Stimulated activated naive CD8-positive, alpha-beta T cell treated with anti-CD3 and anti-CD28 coated beads, Interleukin-15, Interleukin-2, amounts not matched to agents 100 ng/mL and 50 ng/mL, for 24 hours (primary cell): ENCODE results near the gene UBR1.
"Not testable (repeated sequence)": the region's sequence is repeated elsewhere in the genome, so short reads cannot be mapped to it uniquely, and the experiment has no call there.

Experiments
- H3K27ac Mint-ChIP-seq: one replicate; pipeline ENCODE4 v1.8.0; 2021; ENCODE audit warnings: mild to moderate bottlenecking, mixed read lengths
- H3K27me3 Mint-ChIP-seq: one replicate; pipeline ENCODE4 v1.8.0; 2021; ENCODE audit warnings: mixed read lengths
- H3K36me3 Mint-ChIP-seq: one replicate; pipeline ENCODE4 v1.8.0; 2021; ENCODE audit warnings: low read depth, mixed read lengths
- H3K4me1 Mint-ChIP-seq: one replicate; pipeline ENCODE4 v1.8.0; 2021; ENCODE audit warnings: low read depth, mixed read lengths
- H3K4me3 Mint-ChIP-seq: one replicate; pipeline ENCODE4 v1.8.0; 2021; ENCODE audit warnings: mild to moderate bottlenecking, mixed read lengths
- H3K9me3 Mint-ChIP-seq: one replicate; pipeline ENCODE4 v1.8.0; 2021; ENCODE audit warnings: mixed read lengths

UBR1 gene

DNA sequence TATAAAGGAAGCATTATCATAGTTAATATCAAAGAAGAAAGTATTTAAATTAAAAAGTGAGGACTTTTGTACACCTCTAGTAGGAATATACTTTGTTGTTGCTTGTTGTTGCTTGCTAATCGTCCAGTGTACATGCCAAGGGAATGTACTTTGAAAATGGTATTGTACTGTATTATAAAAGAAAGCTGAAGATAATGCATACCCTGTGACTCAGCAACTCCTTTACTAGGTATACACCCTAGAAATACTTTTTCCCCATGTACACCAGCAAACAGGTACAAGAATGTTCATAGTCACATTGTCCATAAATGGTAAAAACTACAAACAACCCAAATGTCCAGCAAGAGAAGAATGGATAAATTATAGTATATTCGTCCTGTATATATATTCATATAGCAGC lies 197.3 kb downstream of the UBR1 start:
- Mint-ChIP-seq H3K4me3 (no peak overlapping the region), H3K4me1 (peaks cover 10% of the 10 kb centered on the region), H3K36me3 (peaks cover 3% of the 10 kb centered on the region), H3K27me3 (no peaks in the 10 kb centered on the region), H3K9me3 (no peaks in the 10 kb centered on the region), H3K27ac (no peak overlapping the region)

DNA sequence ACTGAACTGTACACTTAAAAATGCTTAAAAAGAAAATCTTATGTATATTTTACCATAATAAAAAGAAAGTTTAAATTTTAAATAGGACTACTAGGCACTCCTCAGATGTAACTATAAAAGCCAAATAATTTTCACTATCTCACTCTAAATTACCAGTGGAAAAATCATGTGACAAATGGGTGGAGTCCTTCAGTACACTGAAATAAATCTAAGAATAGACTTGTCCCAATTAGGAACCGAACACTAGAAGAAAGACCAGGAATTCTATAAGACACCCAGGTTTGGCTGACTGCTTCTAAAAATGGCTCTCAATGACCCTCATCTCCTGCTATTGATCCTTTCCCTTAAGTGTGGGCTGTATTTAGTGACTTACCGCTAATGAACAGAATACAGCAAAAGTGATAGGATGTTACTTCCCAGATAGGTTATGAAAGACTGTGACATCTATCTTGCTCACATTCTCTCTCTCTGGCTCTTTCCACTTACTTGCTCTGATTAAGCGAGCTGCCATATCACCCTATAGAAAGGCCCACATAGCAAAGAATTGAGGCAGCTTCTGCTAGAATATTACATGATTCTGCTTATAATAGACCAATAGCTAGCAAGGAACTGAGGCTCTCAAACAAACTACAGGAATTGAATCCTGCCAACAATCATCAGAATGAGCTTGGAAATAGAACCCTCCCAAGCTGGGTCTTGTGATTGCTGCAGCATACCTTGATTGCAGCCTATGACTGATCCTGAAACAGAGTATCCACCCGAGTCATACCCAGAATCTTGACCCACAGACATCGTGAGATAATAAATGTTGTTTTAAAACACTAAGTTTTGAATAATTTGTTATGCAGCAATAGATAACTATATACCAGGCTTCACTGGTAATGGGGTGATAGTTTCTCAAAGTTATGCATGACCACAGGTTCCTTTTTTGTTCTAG lies 202.2 kb downstream of the UBR1 start:
- no peaks in the 10 kb centered on the region for H3K27me3 Mint-ChIP-seq
- peaks cover 6% of the 10 kb centered on the region for H3K4me1 Mint-ChIP-seq
- H3K27ac Mint-ChIP-seq: no peak overlapping the region
- no peak overlapping the region for H3K4me3 Mint-ChIP-seq
- no peaks in the 10 kb centered on the region for H3K9me3 Mint-ChIP-seq
- peaks cover 6% of the 10 kb centered on the region for H3K36me3 Mint-ChIP-seq

DNA sequence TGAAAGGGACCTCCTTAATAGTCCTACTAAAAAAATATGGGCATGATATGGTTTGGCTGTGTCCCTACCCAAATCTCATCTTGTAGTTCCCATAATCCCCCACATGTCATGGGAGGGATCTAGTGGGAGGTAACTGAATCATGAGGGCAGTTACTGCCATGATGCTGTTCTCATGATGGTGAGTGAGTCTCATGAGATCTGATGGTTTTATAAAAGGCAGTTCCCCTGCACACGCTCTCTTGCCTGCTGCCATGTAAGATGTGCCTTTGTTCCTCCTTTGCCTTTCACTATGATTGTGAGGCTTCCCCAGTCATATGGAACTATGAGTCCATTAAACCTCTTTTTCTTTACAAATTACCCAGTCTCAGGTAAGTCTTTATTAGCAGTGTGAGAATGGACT lies 211.9 kb downstream of the UBR1 start:
- not testable (repeated sequence) for H3K27ac Mint-ChIP-seq, H3K27me3 Mint-ChIP-seq, H3K36me3 Mint-ChIP-seq, H3K4me1 Mint-ChIP-seq, H3K4me3 Mint-ChIP-seq, H3K9me3 Mint-ChIP-seq
